GM19397 (cell line): ENCODE data around the gene SYNPO.

ENCODE experiments used
- ATAC-seq: cut with Tn5 transposase; IDR thresholded peaks from one replicate; pipeline ENCODE4 v1.9.1; 2021; ENCODE audit warnings: mild to moderate bottlenecking, moderate library complexity; ENCODE audit not compliant: unreplicated experiment

The SYNPO gene

GRCh38 chr5:150639751-150640150, 709 bp upstream of the SYNPO start:
- no peak for ATAC-seq

- no peak for ATAC-seq
These were observed 628 bp downstream of the SYNPO start for GRCh38 chr5:150641006-150641570.

GRCh38 chr5:150641824-150642566, 1.5 kb downstream of the SYNPO start:
- ATAC-seq = no peak

- ATAC-seq = no peak
These were observed 2.1 kb downstream of the SYNPO start for GRCh38 chr5:150642567-150642927.

- no peak for ATAC-seq
These were observed 2.7 kb downstream of the SYNPO start for GRCh38 chr5:150642991-150643710.

GRCh38 chr5:150644058-150644457, 3.6 kb downstream of the SYNPO start:
- no peak for ATAC-seq

GRCh38 chr5:150644514-150644913, 4.1 kb downstream of the SYNPO start:
- no peak for ATAC-seq

- ATAC-seq = no peak
These were observed 4.7 kb downstream of the SYNPO start for GRCh38 chr5:150645070-150645700.

GRCh38 chr5:150647275-150648251, 7.1 kb downstream of the SYNPO start:
- ATAC-seq = no peak

GRCh38 chr5:150648294-150649107, 8.0 kb downstream of the SYNPO start:
- ATAC-seq = no peak

- ATAC-seq = no peak
These were observed 8.9 kb downstream of the SYNPO start for GRCh38 chr5:150649108-150650020.

- no peak for ATAC-seq
These were observed 9.9 kb downstream of the SYNPO start for GRCh38 chr5:150650021-150651006.

- ATAC-seq = no peak
These were observed 10.9 kb downstream of the SYNPO start for GRCh38 chr5:150651382-150651781.

GRCh38 chr5:150651924-150652671, 11.6 kb downstream of the SYNPO start:
- ATAC-seq = no peak

GRCh38 chr5:150653145-150653761, 12.8 kb downstream of the SYNPO start:
- no peak for ATAC-seq
